Astrocyte of the spinal cord (primary cell): ENCODE measurements around the gene RSRC1.
"Not testable (repeated sequence)": the region's sequence is repeated elsewhere in the genome, so short reads cannot be mapped to it uniquely, and the experiment has no call there.

Experiments used
- DNase-seq: peaks from one replicate; pipeline ENCODE4 v3.0.0; 2011; ENCODE audit warnings: low read depth, low spot score
- H3K4me3 ChIP-seq: 2 replicates; pipeline ENCODE4 v1.5.1; 2011; ENCODE audit warnings: low read depth, mild to moderate bottlenecking, low read length, moderate library complexity
- in situ Hi-C: cut with HindIII; loops from 2 replicates; pipeline ENCODE4 v1.10.0; 2017; ENCODE audit warnings: low sequenced_read_pairs
- TF ChIP-seq, protein P1 (sequence below): IDR thresholded peaks from 2 replicates; pipeline ENCODE4 v1.5.1; 2012; ENCODE audit warnings: low read depth, mild to moderate bottlenecking, low read length, inconsistent platforms

The RSRC1 gene

DNA sequence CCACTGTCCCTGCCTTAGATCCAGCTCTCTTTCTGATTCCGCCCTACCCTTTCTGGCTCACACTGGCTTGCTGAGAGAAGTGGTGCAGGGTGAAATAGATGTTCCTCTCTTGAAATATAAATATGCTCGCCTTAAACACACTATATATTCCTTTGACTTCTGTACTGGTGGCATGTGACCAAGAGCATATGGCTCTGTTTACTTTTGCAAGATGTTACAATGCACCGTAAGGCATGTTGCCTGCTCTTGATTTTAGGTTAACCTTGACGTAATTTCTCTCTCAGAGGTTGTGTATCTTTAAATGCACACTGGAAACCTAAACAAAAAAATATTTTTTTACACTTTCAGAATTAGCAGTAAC is 749 bp downstream of the RSRC1 start:
- DNase-seq, result no peak
- in situ Hi-C loops, result no loop called here
- TF ChIP-seq, protein P1, sequence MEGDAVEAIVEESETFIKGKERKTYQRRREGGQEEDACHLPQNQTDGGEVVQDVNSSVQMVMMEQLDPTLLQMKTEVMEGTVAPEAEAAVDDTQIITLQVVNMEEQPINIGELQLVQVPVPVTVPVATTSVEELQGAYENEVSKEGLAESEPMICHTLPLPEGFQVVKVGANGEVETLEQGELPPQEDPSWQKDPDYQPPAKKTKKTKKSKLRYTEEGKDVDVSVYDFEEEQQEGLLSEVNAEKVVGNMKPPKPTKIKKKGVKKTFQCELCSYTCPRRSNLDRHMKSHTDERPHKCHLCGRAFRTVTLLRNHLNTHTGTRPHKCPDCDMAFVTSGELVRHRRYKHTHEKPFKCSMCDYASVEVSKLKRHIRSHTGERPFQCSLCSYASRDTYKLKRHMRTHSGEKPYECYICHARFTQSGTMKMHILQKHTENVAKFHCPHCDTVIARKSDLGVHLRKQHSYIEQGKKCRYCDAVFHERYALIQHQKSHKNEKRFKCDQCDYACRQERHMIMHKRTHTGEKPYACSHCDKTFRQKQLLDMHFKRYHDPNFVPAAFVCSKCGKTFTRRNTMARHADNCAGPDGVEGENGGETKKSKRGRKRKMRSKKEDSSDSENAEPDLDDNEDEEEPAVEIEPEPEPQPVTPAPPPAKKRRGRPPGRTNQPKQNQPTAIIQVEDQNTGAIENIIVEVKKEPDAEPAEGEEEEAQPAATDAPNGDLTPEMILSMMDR, result no peak
- H3K4me3 ChIP-seq, result peak overlapping the region; percentile 86

DNA sequence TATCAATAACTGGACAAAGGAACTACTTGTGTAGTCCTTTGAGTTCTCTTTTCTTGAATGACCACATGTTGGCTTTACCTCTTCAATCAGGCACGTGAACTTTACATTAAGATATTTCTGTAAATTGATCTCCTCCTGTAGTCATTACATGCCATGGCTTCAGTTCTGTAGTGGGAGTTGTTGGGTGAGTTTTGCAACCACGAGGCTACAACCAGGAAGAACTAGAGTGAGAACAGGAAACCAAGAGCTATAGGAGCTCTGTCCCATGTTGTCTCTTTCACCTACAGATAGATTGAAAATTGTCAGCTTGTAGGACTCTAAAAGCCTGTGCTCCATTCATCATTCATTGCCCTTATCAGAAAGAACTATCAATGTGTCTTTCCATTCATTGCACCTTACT is 2.0 kb downstream of the RSRC1 start:
- no peak for DNase-seq
- in situ Hi-C loops, result no loop called here
- TF ChIP-seq, protein P1, result no peak
- H3K4me3 ChIP-seq, result no peak overlapping the region

DNA sequence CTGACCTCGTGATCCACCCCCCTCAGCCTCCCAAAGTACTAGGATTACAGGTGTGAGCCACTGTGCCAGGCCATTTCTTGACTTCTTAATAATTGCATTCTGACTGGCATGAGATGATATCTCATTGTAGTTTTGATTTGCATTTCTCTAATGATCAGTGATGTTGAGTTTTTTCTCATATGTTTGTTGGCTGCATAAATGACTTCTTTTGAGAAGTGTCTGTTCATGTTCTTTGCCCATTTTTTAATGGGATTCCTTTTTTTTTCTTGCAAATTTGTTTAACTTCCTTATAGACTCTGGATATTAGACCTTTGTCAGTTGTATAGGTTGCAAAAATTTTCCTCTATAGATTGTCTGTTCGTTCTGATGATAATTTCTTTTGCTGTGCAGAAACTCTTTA is 3.7 kb downstream of the RSRC1 start:
- DNase-seq, in situ Hi-C loops, H3K4me3 ChIP-seq: not testable (repeated sequence)

DNA sequence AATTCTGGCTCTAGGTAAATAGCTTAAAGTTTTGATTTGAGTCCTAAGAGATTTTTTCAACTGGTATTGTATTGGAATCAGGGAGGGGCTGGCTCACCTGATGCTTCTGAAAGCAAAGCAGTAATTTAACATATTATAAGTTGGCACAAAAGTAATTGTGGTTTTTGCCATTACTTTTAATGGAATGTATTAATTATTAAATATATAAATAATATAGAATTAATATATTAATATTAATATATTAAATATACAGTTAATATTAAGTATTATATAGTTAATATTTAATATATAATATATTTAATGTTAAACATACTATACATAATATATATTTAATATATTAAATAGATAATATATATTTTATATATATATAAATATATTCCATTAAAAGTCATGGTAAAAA is 10.4 kb downstream of the RSRC1 start:
- no peak for DNase-seq
- H3K4me3 ChIP-seq, result no peak overlapping the region
- in situ Hi-C loops, result no loop called here
- TF ChIP-seq, protein P1, result no peak

DNA sequence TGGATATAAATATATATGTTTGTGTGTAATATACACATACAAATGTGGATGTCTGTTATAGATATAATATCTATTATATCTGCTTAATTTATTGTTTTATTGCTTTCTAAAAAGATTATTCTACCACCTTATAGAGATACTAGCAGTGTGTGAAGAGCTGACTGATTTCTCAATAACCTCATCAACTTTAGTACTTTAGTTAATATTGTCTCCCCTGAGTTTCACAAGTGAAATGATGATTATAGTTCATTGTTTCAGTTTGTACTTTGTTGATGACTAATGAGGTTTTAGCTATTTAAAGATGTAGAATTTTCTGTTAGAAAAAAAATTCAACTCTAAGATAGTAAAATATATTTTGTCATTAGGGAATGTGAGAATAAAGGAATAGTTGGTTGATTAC is 11.4 kb downstream of the RSRC1 start:
- no peak overlapping the region for H3K4me3 ChIP-seq
- in situ Hi-C loops, result no loop called here
- TF ChIP-seq, protein P1, result no peak
- DNase-seq, result no peak

DNA sequence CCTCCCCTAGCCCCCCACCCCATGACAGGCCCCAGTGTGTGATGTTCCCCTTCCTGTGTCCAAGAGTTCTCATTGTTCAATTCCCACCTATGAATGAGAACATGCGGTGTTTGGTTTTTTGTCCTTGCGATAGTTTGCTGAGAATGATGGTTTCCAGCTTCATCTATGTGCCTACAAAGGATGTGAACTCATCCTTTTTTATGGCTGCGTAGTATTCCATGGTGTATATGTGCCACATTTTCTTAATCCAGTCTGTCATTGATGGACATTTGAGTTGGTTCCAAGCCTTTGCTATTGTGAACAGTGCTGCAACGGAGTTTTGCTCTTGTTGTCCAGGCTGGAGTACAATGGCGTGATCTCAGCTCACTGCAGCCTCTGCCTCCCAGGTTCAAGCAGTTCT is 12.8 kb downstream of the RSRC1 start:
- H3K4me3 ChIP-seq, in situ Hi-C loops, DNase-seq: not testable (repeated sequence)

DNA sequence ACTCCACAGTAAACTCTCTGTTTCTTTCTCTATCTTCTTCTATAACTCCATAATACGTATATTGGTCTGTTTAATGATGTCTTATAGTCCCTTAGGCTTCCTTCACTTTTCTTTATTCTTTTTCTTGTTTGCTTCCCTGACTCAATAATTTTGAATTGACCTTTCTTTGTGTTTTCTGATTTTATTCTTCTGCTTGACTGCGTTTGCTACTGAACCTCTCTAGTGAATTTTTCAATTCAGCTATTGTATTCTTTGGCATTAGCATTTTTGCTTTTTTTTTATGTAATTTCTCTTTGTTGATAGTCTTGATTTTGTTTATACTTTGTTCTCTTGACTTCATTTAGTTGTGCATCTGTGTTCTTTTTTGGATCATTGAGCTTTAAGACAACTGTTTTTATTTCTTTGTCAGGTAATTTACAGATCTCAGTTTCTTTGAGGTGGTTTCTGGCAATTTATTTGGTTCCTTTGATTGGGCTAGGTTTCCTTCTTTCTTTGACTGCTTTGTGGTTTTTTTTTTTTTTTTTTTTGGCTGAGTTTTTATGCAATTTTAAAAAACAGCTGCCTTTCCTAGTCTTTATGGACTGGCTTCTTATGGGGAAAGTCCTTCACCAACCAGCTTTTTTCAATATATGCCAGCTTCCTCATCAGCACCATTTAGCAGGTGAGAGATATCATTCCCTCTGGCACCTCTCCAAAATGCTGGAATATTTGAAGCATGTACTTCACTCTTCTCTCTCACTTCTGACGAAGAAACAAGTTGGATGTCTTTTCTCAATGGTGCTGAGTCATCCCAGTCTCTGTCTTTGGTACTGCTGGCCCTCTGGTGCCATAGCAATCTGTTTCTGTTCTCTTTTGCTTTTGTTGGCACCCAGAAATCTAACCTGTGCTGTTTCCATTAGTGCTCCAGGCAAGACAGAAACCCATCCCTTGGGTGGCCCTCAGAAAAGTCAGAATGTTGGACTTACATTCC is 17.6 kb downstream of the RSRC1 start:
- TF ChIP-seq, protein P1, result no peak
- H3K4me3 ChIP-seq, result no peak overlapping the region
- in situ Hi-C loops, result no loop called here
- DNase-seq, result peak; percentile 39
